Astrocyte of the cerebellum (primary cell): ENCODE data around the gene CD300C.
A peak's percentile ranks its signal among the peaks of the same experiment; 100 is the strongest.

ENCODE experiments used
- DNase-seq: peaks from one replicate; pipeline ENCODE4 v3.0.0-alpha.2; 2011; ENCODE audit warnings: low read depth
- H3K4me3 ChIP-seq: 2 replicates; pipeline ENCODE4 v1.5.1; 2011; ENCODE audit warnings: mild to moderate bottlenecking, low read depth, low read length, moderate library complexity
- in situ Hi-C: cut with HindIII; loops from 2 replicates; pipeline ENCODE4 v1.10.0; 2017; ENCODE audit warnings: low sequenced_read_pairs
- TF ChIP-seq, protein P1 (sequence below): IDR thresholded peaks from 2 replicates; pipeline ENCODE4 v1.5.1; 2012; ENCODE audit warnings: low read length, low read depth, moderate library complexity, mild to moderate bottlenecking; ENCODE audit errors: missing control alignments

CD300C gene

DNA sequence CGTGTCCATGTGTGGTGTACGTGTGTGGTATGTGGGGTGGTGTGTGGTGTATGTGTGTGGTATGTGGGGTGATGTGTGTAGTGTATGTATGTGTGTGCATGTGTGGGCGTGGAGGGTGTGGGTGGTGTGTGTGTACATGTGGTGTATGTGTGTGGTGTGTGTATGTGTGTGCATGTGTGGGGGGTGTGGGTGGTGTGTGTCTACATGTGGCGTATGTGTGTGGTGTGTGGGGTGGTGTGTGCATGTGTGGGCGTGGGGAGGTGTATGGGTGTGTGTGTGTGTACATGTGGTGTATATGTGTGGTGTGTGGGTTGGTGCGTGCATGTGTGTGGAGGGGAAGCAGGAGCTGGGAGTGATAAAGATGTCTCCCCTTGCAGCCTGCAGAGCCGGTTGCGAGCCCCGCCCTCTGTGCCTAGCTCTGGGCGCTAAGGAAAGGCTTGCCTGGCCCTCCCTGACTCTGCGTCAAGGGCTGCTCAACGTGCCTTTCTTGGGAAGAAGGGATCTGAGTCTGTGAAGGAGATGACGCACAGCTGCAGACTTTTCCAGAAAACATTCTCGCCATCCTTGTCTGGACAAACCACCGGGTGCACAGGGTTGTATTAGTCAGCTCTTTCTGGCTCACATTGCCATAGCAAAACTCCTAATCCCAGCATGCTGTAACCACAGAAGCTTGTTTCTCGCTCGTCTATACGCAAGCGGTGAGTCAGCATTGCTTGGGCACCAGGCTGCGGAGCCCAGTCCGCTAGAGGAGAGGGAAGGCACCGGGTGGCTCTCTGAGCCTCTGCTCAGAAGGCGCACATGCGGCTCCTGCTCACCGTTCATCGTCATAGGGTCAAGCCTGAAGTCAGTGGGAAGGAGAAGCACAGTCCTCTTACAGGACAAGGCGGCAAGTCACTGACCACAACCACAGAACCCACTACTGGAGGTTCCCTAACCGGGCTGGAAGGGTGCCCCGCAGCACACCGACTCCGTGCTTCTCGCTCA, 23.4 kb upstream of the CD300C start:
- TF ChIP-seq, protein P1, sequence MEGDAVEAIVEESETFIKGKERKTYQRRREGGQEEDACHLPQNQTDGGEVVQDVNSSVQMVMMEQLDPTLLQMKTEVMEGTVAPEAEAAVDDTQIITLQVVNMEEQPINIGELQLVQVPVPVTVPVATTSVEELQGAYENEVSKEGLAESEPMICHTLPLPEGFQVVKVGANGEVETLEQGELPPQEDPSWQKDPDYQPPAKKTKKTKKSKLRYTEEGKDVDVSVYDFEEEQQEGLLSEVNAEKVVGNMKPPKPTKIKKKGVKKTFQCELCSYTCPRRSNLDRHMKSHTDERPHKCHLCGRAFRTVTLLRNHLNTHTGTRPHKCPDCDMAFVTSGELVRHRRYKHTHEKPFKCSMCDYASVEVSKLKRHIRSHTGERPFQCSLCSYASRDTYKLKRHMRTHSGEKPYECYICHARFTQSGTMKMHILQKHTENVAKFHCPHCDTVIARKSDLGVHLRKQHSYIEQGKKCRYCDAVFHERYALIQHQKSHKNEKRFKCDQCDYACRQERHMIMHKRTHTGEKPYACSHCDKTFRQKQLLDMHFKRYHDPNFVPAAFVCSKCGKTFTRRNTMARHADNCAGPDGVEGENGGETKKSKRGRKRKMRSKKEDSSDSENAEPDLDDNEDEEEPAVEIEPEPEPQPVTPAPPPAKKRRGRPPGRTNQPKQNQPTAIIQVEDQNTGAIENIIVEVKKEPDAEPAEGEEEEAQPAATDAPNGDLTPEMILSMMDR = no peak
- peak; percentile 92 for DNase-seq
- H3K4me3 ChIP-seq = no peak overlapping the region
- in situ Hi-C loops = no loop called here

DNA sequence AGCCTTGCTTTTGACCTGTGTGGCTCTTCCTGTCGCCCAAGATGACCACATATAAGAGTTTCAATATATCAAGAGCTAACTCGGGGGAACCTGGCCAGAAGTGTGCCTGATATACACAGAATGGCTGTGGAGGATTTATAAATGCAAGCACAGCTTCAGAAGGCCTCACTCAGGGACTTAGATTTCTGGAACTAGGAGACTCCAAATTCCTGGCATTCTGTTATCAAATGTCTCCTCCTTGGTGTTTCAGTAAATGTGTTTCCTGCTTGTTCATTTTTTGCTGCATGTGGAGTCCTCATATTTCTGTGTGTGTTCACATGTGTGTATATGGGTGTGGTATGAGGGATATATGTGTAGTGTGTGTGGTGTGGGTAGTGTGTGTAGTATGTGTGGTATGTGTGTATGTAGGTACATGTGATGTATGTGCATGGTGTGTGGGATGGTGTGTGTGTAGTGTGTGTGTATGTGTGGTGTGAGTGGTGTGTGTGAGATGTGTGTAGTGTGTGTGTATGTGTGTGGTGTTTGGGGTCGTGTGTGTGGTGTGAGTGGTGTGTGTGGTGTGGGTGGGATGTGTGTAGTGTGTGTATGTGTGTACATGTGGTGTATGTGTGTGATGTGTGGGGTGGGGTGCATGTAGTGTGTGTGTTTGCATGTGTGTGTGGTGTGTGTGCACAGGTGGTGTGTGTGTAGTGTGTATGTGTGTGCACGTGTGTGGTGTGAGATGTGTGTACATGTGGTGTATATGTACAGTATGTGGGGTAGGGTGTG, 22.4 kb upstream of the CD300C start:
- TF ChIP-seq, protein P1 = no peak
- in situ Hi-C loops = no loop called here
- DNase-seq = no peak
- no peak overlapping the region for H3K4me3 ChIP-seq

DNA sequence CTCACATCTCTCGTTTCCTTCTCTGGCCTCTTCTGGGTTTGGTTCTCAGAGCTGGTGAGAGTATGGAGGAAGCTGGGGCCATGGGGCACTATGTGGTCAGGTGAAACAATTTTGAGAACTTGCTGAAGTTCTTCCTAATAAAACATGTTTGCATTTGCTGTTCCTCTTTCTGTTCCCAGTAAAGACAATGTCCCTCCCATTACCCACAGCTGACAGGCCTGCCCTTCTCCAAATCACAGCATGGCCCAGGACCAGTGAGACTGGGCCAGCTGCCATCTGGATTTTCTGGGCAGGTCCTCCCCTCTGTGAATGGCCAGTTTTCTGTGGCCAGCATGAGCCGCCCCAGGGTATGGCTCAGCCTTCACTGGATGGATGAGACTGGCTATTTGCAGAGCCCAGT, 21.5 kb upstream of the CD300C start, which contains the start of gene CD300H:
Gene CD300H (minus strand): TSS at position 113 of the 400 bp plus-strand sequence.
- in situ Hi-C loops = no loop called here
- no peak for DNase-seq
- TF ChIP-seq, protein P1 = no peak
- no peak within 1 kb of the TSS for H3K4me3 ChIP-seq

DNA sequence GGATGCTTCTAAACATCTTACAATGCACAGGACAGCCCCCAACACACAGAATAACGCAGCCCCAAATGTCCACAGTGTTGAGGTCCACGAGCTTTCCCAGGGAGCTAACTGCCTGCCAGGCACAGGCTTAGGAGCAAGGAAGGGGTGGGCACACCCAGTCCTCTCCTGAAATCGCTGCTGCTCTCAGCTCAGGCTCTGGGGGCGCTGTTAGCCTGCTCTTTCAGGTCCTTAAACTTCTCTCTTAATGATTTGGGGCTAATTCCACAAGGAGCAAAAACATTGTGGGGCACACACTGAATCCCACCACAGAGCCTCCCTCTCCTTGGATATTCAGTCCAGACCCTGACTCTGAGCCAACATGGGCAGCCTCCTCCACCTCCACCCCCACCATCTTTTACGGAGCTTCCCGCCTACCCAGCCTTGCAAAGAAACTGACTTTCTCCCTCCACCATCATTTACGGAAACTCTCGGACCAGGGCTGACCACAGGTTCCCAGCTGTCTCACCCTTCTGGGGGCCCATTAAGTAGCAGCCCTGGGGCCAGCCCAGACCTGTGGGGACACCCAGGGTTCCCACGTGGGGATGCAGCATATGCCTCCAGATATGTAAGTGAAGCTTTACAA, 20.3 kb upstream of the CD300C start:
- no peak overlapping the region for H3K4me3 ChIP-seq
- no peak for DNase-seq
- TF ChIP-seq, protein P1 = peak; percentile 48
- in situ Hi-C loops = no loop called here

DNA sequence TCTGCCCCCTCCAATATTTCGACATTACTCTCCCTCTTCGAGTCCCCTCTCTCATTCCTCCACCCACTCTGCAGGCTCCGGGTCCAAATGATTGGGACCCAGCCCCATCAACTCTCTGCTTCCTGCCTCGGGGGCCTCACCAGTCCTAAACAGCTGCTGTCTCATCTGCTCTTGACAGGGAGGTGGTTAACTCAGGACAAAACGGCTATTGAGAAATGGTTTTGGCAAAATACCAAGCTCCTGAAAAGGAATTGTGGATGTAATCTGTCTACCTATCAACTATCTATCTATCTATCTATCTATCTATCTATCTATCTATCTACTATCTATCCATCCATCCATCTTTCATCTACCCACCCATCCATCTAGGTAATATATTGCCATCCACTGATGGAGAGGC, 19.2 kb upstream of the CD300C start:
- DNase-seq = no peak
- in situ Hi-C loops = no loop called here
- TF ChIP-seq, protein P1 = no peak
- no peak overlapping the region for H3K4me3 ChIP-seq

DNA sequence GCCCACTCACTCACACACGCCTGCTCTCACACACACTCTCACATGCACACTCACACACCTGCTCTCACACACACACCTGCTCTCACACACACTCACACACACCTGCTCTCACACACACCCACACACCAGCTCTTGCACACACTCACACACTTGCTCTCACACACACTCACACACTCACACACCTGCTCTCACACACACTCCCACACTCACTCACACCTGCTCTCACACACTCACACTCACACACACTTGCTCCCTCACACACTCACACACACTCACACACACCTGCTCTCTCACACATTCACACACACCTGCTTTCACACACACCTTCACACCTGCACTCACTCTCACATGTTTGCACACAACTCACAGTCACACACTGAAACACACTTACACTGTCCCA, 17.4 kb upstream of the CD300C start:
- H3K4me3 ChIP-seq = no peak overlapping the region
- in situ Hi-C loops = no loop called here
- TF ChIP-seq, protein P1 = no peak
- no peak for DNase-seq
